Endodermal cell (in vitro differentiated cells): ENCODE data around the gene HTR5A. TPM values are rescaled to one million over a fixed set of nuclear protein-coding genes. Genes with fewer than 3 reads are reported as not detected.

Source experiments
- DNase-seq: peaks from one replicate; pipeline ENCODE4 v3.0.0-alpha.2; 2017
- H3K27ac ChIP-seq: 2 replicates; pipeline ENCODE4 v1.5.1; 2013; ENCODE audit warnings: mild to moderate bottlenecking, low read depth, low read length, moderate library complexity
- H3K27me3 ChIP-seq: 2 replicates; pipeline ENCODE4 v1.6.1; 2013; ENCODE audit warnings: mild to moderate bottlenecking, low read length, moderate library complexity; ENCODE audit not compliant: insufficient read depth, control insufficient read depth, poor library complexity, severe bottlenecking
- H3K36me3 ChIP-seq: 2 replicates; pipeline ENCODE4 v1.7.0; 2013; ENCODE audit warnings: mild to moderate bottlenecking, low read length, moderate library complexity; ENCODE audit not compliant: control insufficient read depth, insufficient read depth
- H3K4me1 ChIP-seq: one replicate; pipeline ENCODE4 v1.7.0; 2013; ENCODE audit warnings: low read length; ENCODE audit not compliant: control insufficient read depth, insufficient read depth
- H3K4me3 ChIP-seq: 2 replicates; pipeline ENCODE4 v1.5.1; 2013; ENCODE audit warnings: mild to moderate bottlenecking, low read length, moderate library complexity
- H3K9ac ChIP-seq: 2 replicates; pipeline ENCODE4 v1.6.1; 2013; ENCODE audit warnings: mild to moderate bottlenecking, low read length, moderate library complexity; ENCODE audit not compliant: poor library complexity, severe bottlenecking; ENCODE audit errors: extremely low read depth
- H3K9me3 ChIP-seq: 2 replicates; pipeline ENCODE4 v1.6.1; 2013; ENCODE audit warnings: mild to moderate bottlenecking, low read length, moderate library complexity; ENCODE audit not compliant: control insufficient read depth
- H3K27ac Mint-ChIP-seq: 2 replicates; pipeline ENCODE4 v1.8.0; 2020; ENCODE audit warnings: mixed read lengths
- H3K27me3 Mint-ChIP-seq: 2 replicates; pipeline ENCODE4 v1.8.0; 2021; ENCODE audit warnings: mild to moderate bottlenecking, mixed read lengths; ENCODE audit not compliant: insufficient read depth
- H3K36me3 Mint-ChIP-seq: 2 replicates; pipeline ENCODE4 v1.8.0; 2020; ENCODE audit warnings: low read depth, mixed read lengths
- H3K4me1 Mint-ChIP-seq: 2 replicates; pipeline ENCODE4 v1.8.0; 2020; ENCODE audit warnings: mixed read lengths
- H3K4me3 Mint-ChIP-seq: 2 replicates; pipeline ENCODE4 v1.8.0; 2020; ENCODE audit warnings: mild to moderate bottlenecking, moderate library complexity, mixed read lengths
- H3K9me3 Mint-ChIP-seq: 2 replicates; pipeline ENCODE4 v1.8.0; 2020; ENCODE audit warnings: mild to moderate bottlenecking, mixed read lengths
- WGBS, 2 experiments: methylation state at CpG; one replicate each; pipeline versions ENCODE4 v1.1.5 to v1.1.7; 2013; ENCODE audit warnings: missing lambda C conversion rate in 2 of 2, mixed read lengths in 1 of 2; ENCODE audit not compliant: insufficient coverage in 1 of 2, insufficient read length in 1 of 2; 5-methylcytosine and 5-hydroxymethylcytosine counted together
- total RNA-seq, 2 donors: library from RNA; stranded (reverse); fragmentation: NEBNext Ultra II Directional in 1 of 2; extraction: Animal tissue kit (Norgen Biotek cat#: 25700) in 1 of 2; gene quantifications; 2 replicates in 1 of 2; 3 replicates in 1 of 2; pipeline ENCODE4 v1.2.1, GENCODE V29; 2021
- TF ChIP-seq, protein P1 (sequence below): fragments of 200-600 bp; sonication (generic); conservative IDR thresholded peaks from 2 replicates; pipeline ENCODE4 v1.5.0; 2021; ENCODE audit warnings: antibody characterized with exemption, mild to moderate bottlenecking

Gene HTR5A
- total RNA-seq, 2 donors from 2014 or later, result 0.11 to 0.46 TPM

DNA sequence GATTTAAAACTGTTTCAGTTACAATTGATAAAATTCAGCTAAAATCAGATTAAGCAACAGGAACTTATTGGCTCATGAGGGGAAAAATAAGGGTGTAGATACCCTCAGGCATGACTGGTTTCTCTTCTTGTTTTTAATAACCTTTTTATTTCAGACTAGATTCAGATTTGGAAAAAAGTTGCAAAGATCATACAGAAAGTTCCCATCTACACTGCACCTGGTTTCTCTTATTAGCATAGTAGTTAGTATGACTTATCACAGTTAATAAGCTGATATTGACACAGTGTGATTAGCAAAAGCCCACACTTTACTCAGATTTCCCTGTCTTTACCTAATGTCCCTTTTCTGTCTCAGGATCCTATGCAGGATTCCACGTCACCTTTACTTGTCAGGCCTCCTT lies 53.3 kb downstream of the HTR5A start:
- Histone ChIP-seq H3K4me3 (peak overlapping the region; percentile 63), H3K36me3 (no peaks in the 10 kb centered on the region), H3K27ac (peak overlapping the region; percentile 6), H3K4me1 (peaks cover 3% of the 10 kb centered on the region), H3K27me3 (no peaks in the 10 kb centered on the region), H3K9ac (peak overlapping the region; percentile 52), H3K9me3 (peaks cover 48% of the 10 kb centered on the region)
- Mint-ChIP-seq H3K36me3 (peaks cover 5% of the 10 kb centered on the region), H3K9me3 (peaks cover 48% of the 10 kb centered on the region), H3K27ac (peak overlapping the region; percentile 87), H3K4me1 (peaks cover 13% of the 10 kb centered on the region), H3K4me3 (peak overlapping the region; percentile 24), H3K27me3 (peaks cover 4% of the 10 kb centered on the region)
- 82 to 100% methylated on average over 1 of the region's 1 CpG for WGBS, 2 experiments
- TF ChIP-seq, protein P1, sequence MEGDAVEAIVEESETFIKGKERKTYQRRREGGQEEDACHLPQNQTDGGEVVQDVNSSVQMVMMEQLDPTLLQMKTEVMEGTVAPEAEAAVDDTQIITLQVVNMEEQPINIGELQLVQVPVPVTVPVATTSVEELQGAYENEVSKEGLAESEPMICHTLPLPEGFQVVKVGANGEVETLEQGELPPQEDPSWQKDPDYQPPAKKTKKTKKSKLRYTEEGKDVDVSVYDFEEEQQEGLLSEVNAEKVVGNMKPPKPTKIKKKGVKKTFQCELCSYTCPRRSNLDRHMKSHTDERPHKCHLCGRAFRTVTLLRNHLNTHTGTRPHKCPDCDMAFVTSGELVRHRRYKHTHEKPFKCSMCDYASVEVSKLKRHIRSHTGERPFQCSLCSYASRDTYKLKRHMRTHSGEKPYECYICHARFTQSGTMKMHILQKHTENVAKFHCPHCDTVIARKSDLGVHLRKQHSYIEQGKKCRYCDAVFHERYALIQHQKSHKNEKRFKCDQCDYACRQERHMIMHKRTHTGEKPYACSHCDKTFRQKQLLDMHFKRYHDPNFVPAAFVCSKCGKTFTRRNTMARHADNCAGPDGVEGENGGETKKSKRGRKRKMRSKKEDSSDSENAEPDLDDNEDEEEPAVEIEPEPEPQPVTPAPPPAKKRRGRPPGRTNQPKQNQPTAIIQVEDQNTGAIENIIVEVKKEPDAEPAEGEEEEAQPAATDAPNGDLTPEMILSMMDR, result no peak
- no peak for DNase-seq

DNA sequence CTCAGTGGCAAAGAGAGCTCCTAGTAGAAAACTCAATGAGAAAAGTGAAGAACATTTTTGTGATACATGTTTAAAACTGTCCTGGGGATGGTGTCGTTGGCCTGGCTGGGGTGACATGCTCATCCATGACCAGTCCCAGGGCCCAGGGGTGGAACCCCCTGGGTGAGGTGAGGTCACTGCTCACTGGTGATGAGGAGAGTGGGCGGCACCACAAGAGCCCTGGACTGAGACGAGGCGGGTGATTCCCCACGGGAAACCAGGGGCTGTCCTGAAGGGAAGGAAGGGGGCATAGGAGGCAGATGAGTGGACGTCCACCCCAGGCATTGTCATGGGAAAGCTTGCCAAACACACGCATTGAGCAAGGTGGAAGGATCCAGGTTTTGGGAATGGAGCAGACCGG lies 54.6 kb downstream of the HTR5A start:
- TF ChIP-seq, protein P1, result no peak
- 82 to 84% methylated on average over 8 of the region's 8 CpGs for WGBS, 2 experiments
- Histone ChIP-seq H3K36me3 (no peaks in the 10 kb centered on the region), H3K27ac (no peak overlapping the region), H3K4me1 (peaks cover 3% of the 10 kb centered on the region), H3K9me3 (peaks cover 38% of the 10 kb centered on the region), H3K9ac (no peak overlapping the region), H3K4me3 (peak overlapping the region; percentile 8), H3K27me3 (no peaks in the 10 kb centered on the region)
- H3K4me1 Mint-ChIP-seq, result peaks cover 13% of the 10 kb centered on the region
- peaks cover 2% of the 10 kb centered on the region for H3K27me3 Mint-ChIP-seq
- H3K4me3 Mint-ChIP-seq, result no peak overlapping the region
- H3K9me3 Mint-ChIP-seq, result peaks cover 35% of the 10 kb centered on the region
- H3K36me3 Mint-ChIP-seq, result peaks cover 4% of the 10 kb centered on the region
- peak; percentile 22 for DNase-seq
- no peak overlapping the region for H3K27ac Mint-ChIP-seq

DNA sequence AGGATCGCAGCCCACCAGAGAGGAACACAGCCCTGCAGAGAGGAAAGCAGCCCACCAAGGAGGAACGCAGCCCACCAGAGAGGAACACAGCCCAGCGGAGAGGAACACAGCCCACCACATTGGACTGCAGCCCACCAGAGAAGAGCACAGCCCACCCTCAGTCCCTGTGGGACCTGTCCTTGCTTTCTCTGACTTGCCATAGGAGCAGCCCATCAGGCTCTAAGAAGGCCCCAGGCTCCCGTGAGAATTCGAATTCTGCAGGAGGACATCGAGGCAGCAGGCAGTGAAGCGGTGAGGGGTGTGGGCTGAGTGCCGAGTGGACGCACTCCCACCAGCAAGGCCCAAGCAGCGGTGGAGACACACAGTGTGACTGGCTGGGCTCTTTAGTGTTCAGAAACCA lies 59.1 kb downstream of the HTR5A start:
- H3K36me3 ChIP-seq, result no peaks in the 10 kb centered on the region
- WGBS, 2 experiments, result 92 to 96% methylated on average over 9 to 10 of the region's 10 CpGs

More for the DNA sequence above, 59.1 kb downstream of the HTR5A start:
- H3K4me3 ChIP-seq, result no peak overlapping the region
- peaks cover 13% of the 10 kb centered on the region for H3K9me3 ChIP-seq
- H3K9ac ChIP-seq, result no peak overlapping the region
- H3K4me3 Mint-ChIP-seq, result no peak overlapping the region
- no peak overlapping the region for H3K27ac Mint-ChIP-seq
- DNase-seq, result peak; percentile 29
- no peaks in the 10 kb centered on the region for H3K36me3 Mint-ChIP-seq
- no peaks in the 10 kb centered on the region for H3K27me3 ChIP-seq
- no peaks in the 10 kb centered on the region for H3K4me1 Mint-ChIP-seq
- H3K4me1 ChIP-seq, result no peaks in the 10 kb centered on the region
- H3K27ac ChIP-seq, result no peak overlapping the region
- no peaks in the 10 kb centered on the region for H3K27me3 Mint-ChIP-seq
- H3K9me3 Mint-ChIP-seq, result peaks cover 10% of the 10 kb centered on the region
- TF ChIP-seq, protein P1, result no peak
